ENCODE measurements around the gene KCNIP2. TPM values are rescaled to one million over a fixed set of nuclear protein-coding genes. Genes with fewer than 3 reads are reported as not detected.

The KCNIP2 gene
- total RNA-seq, 2 donors from 2014 or later = 2.8 to 3.0 TPM

DNA sequence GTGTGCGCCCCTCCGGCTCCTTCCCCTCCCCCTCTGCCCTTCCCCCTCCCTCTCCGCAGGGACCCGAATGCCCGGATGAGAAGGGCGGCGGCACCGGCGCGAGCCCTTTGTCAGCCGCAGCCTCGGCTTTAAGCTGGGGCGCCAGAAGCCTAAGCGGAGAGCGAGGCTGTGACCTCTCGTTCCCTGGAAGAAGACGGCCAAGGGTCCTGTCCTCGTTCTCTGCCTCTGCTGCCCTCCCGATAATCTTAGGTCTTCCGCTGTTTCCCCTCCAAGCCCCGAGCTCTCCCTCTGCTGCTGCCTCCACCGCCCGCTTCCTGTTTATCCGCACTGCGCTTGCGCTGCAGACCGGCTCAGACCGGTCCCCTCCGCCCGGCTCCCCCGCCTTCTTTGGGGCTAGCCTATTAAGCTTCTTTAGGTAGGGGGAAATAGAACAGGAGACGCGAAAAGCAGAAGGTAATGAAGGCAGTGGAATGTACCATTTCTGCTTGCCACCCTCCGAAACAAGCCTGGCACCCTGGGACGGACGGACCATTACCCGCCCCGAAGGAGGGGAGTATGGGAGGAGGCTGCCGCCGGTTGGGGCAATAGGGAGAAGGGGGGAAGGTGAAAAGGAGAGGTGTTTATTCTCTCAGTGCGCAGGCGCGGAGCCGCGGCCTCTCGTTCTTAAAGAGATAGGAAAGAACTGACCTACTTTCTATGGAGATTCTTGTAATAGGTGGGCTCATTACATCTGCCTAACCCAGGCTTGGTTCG lies 25.3 kb downstream of the KCNIP2 start, which contains the start of gene OGA:
Gene OGA, minus strand, starts transcription at position 326 of the 753 bp plus-strand sequence. CDS start 422 bp downstream, outside the sequence.
- H3K27ac ChIP-seq (ENCODE audit: low read depth, low read length) = peak within 1 kb of the TSS; percentile 99
- H3K4me1 ChIP-seq (ENCODE audit: control insufficient read depth, insufficient read depth, low read length) = no peaks in the 10 kb centered on the region
- Mint-ChIP-seq H3K27me3 (ENCODE audit: insufficient read depth) (no peaks in the 10 kb centered on the region), H3K4me3 (peak within 1 kb of the TSS; percentile 96), H3K36me3 (ENCODE audit: low read depth) (peaks cover 10% of the 10 kb centered on the region), H3K9me3 (no peaks in the 10 kb centered on the region), H3K4me1 (peaks cover 19% of the 10 kb centered on the region), H3K27ac (peak within 1 kb of the TSS; percentile 99)
- TF ChIP-seq, protein P1, sequence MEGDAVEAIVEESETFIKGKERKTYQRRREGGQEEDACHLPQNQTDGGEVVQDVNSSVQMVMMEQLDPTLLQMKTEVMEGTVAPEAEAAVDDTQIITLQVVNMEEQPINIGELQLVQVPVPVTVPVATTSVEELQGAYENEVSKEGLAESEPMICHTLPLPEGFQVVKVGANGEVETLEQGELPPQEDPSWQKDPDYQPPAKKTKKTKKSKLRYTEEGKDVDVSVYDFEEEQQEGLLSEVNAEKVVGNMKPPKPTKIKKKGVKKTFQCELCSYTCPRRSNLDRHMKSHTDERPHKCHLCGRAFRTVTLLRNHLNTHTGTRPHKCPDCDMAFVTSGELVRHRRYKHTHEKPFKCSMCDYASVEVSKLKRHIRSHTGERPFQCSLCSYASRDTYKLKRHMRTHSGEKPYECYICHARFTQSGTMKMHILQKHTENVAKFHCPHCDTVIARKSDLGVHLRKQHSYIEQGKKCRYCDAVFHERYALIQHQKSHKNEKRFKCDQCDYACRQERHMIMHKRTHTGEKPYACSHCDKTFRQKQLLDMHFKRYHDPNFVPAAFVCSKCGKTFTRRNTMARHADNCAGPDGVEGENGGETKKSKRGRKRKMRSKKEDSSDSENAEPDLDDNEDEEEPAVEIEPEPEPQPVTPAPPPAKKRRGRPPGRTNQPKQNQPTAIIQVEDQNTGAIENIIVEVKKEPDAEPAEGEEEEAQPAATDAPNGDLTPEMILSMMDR (conservative IDR thresholded peaks at IDR 0.05) = no peak
- DNase-seq = peak; percentile 99
- peak within 1 kb of the TSS; percentile 96 for H3K4me3 ChIP-seq (ENCODE audit: low read length)
- no peaks in the 10 kb centered on the region for H3K9me3 ChIP-seq (ENCODE audit: control insufficient read depth, low read length)
- H3K36me3 ChIP-seq (ENCODE audit: control insufficient read depth, insufficient read depth, low read length) = peaks cover 4% of the 10 kb centered on the region
- WGBS, 2 experiments (ENCODE audit: insufficient coverage in 1 of 2, insufficient read length in 1 of 2) = 0 to 1% methylated on average over 31 to 47 of the region's 47 CpGs
- no peaks in the 10 kb centered on the region for H3K27me3 ChIP-seq (ENCODE audit: control insufficient read depth, insufficient read depth, low read length, poor library complexity, severe bottlenecking)
- peak within 1 kb of the TSS; percentile 99 for H3K9ac ChIP-seq (ENCODE audit: extremely low read depth, low read length, poor library complexity, severe bottlenecking)

DNA sequence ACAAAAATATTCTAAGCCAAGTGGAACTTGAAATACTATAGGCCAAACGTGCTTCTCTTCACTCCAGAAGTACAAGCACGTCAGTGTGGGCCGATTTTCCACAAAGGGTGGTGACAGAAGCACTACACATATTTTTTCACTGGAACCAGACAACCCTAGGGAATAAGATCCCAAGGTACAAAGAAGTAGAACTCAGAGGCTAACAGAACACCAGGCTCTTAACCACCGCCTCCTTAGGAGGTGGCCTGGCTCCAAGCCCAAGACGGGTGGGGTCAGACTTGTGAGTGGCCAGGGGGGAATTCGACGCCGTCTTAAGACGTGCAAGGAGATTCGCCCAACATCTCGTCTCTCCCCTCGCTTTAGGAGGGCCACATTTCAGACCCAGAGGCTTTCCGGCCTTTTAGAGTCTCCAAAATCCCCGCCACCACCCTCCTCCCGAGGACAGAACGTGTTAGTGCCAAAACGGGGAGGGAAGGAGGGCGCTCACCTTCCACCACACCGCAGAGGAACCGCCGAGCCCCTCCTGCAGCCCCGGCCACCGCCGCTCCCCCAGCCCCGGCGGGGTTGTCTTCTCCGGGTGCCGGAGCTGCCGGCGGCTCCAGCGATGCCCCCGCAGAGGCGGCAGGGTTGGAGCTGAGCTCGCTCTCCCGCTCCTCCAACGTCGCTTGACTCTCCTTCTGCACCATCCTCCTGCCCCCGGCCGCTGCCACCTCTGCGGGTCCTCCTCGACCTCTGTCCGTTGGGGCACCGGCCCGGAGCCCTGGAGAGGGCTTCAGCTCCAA lies 26.1 kb downstream of the KCNIP2 start:
- H3K27ac Mint-ChIP-seq = peak overlapping the region; percentile 99
- H3K36me3 ChIP-seq (ENCODE audit: control insufficient read depth, insufficient read depth, low read length) = peaks cover 11% of the 10 kb centered on the region
- no peaks in the 10 kb centered on the region for H3K9me3 ChIP-seq (ENCODE audit: control insufficient read depth, low read length)
- H3K27ac ChIP-seq (ENCODE audit: low read depth, low read length) = peak overlapping the region; percentile 99
- TF ChIP-seq, protein P1 (conservative IDR thresholded peaks at IDR 0.05) = no peak
- H3K4me3 Mint-ChIP-seq = peak overlapping the region; percentile 96
- H3K27me3 Mint-ChIP-seq (ENCODE audit: insufficient read depth) = no peaks in the 10 kb centered on the region
- peak overlapping the region; percentile 96 for H3K4me3 ChIP-seq (ENCODE audit: low read length)
- 0% methylated on average over 15 to 44 of the region's 44 CpGs for WGBS, 2 experiments (ENCODE audit: insufficient coverage in 1 of 2, insufficient read length in 1 of 2)
- H3K9me3 Mint-ChIP-seq = no peaks in the 10 kb centered on the region
- H3K27me3 ChIP-seq (ENCODE audit: control insufficient read depth, insufficient read depth, low read length, poor library complexity, severe bottlenecking) = no peaks in the 10 kb centered on the region
- peak overlapping the region; percentile 99 for H3K9ac ChIP-seq (ENCODE audit: extremely low read depth, low read length, poor library complexity, severe bottlenecking)
- H3K36me3 Mint-ChIP-seq (ENCODE audit: low read depth) = peaks cover 16% of the 10 kb centered on the region
- peak; percentile 70 for DNase-seq
- H3K4me1 Mint-ChIP-seq = peaks cover 19% of the 10 kb centered on the region
- H3K4me1 ChIP-seq (ENCODE audit: control insufficient read depth, insufficient read depth, low read length) = no peaks in the 10 kb centered on the region

DNA sequence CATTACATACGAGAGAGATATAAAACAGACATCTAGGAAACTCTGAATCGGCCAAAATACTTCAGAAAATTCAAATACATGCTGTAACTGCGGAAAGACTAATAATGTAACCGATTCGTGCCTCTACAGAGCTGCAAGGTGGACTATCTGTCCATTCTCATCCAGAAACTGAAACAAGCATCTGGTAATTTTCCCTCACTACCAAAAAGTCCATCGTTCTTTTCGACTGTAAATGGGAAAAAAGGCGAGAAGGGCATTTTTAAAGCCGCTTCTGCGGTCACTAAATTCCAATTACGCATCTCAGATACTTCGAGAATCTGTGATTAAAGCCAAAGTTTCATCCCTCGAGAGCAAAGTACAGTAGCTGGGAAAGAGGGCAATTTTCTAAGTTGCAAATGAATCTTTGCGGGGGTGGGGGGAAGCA lies 26.7 kb downstream of the KCNIP2 start:
- Mint-ChIP-seq H3K4me1 (peaks cover 19% of the 10 kb centered on the region), H3K36me3 (ENCODE audit: low read depth) (peaks cover 16% of the 10 kb centered on the region), H3K4me3 (peak overlapping the region; percentile 96), H3K9me3 (no peaks in the 10 kb centered on the region), H3K27me3 (ENCODE audit: insufficient read depth) (no peaks in the 10 kb centered on the region), H3K27ac (peak overlapping the region; percentile 99)
- no peaks in the 10 kb centered on the region for H3K9me3 ChIP-seq (ENCODE audit: control insufficient read depth, low read length)
- no peak overlapping the region for H3K27ac ChIP-seq (ENCODE audit: low read depth, low read length)
- H3K4me3 ChIP-seq (ENCODE audit: low read length) = peak overlapping the region; percentile 96
- no peaks in the 10 kb centered on the region for H3K4me1 ChIP-seq (ENCODE audit: control insufficient read depth, insufficient read depth, low read length)
- H3K36me3 ChIP-seq (ENCODE audit: control insufficient read depth, insufficient read depth, low read length) = peaks cover 17% of the 10 kb centered on the region
- TF ChIP-seq, protein P1 (conservative IDR thresholded peaks at IDR 0.05) = no peak
- H3K27me3 ChIP-seq (ENCODE audit: control insufficient read depth, insufficient read depth, low read length, poor library complexity, severe bottlenecking) = no peaks in the 10 kb centered on the region
- no peak for DNase-seq
- WGBS, 2 experiments (ENCODE audit: insufficient coverage in 1 of 2, insufficient read length in 1 of 2) = 0 to 2% methylated on average over 14 of the region's 14 CpGs
- peak overlapping the region; percentile 99 for H3K9ac ChIP-seq (ENCODE audit: extremely low read depth, low read length, poor library complexity, severe bottlenecking)

Data from endodermal cell (in vitro differentiated cells).